BLaER1 (cell line): Measurements from ENCODE around the gene U2AF2.

Experiments
- H3K27ac ChIP-seq: shearing (Covaris generic); formaldehyde crosslinking; 2 replicates; pipeline ENCODE4 v1.8.1; 2022
- H3K27me3 ChIP-seq: shearing (Covaris generic); formaldehyde crosslinking; 2 replicates; pipeline ENCODE4 v1.8.1; 2022
- H3K36me3 ChIP-seq: shearing (Covaris generic); formaldehyde crosslinking; 2 replicates; pipeline ENCODE4 v1.8.1; 2022
- H3K4me1 ChIP-seq: shearing (Covaris generic); formaldehyde crosslinking; 2 replicates; pipeline ENCODE4 v1.8.1; 2022
- H3K4me2 ChIP-seq: shearing (Covaris generic); formaldehyde crosslinking; 2 replicates; pipeline ENCODE4 v1.8.1; 2022
- H3K4me3 ChIP-seq: shearing (Covaris generic); formaldehyde crosslinking; 2 replicates; pipeline ENCODE4 v1.8.1; 2022
- H3K9ac ChIP-seq: shearing (Covaris generic); formaldehyde crosslinking; 2 replicates; pipeline ENCODE4 v1.8.1; 2022
- H3K9me3 ChIP-seq: shearing (Covaris generic); formaldehyde crosslinking; 2 replicates; pipeline ENCODE4 v1.8.1; 2022
- H4K20me1 ChIP-seq: shearing (Covaris generic); formaldehyde crosslinking; 2 replicates; pipeline ENCODE4 v1.8.1; 2022
- Cebpa-rat ChIP-seq: shearing (Covaris generic); IDR thresholded peaks from 2 replicates; pipeline ENCODE4 v1.8.1; 2022

Gene U2AF2

GRCh38 chr19:55642153-55643002 lies 12.5 kb upstream of the U2AF2 start:
- Histone ChIP-seq H3K9ac (peak overlapping the region; percentile 94), H3K27ac (peak overlapping the region; percentile 92), H3K36me3 (peaks cover 30% of the 10 kb centered on the region), H3K27me3 (no peaks in the 10 kb centered on the region), H3K4me2 (peak overlapping the region; percentile 98), H4K20me1 (peaks cover 14% of the 10 kb centered on the region; the same call in 1 of the 2 replicates), H3K9me3 (no peaks in the 10 kb centered on the region), H3K4me1 (peaks cover 74% of the 10 kb centered on the region), H3K4me3 (peak overlapping the region; percentile 89)
- no peak for TF ChIP-seq Cebpa-rat

GRCh38 chr19:55643003-55643886 lies 11.6 kb upstream of the U2AF2 start, which contains the start of gene ZNF581:
Gene ZNF581, plus strand, starts transcription at chr19:55643649. Its CDS starts 923 bp downstream, at chr19:55644572.
- Histone ChIP-seq H3K9ac (peak within 1 kb of the TSS; percentile 94), H3K27me3 (no peaks in the 10 kb centered on the region), H3K4me3 (peak within 1 kb of the TSS; percentile 89), H3K4me2 (peak within 1 kb of the TSS; percentile 98), H3K27ac (peak within 1 kb of the TSS; percentile 92), H3K4me1 (peaks cover 71% of the 10 kb centered on the region), H3K9me3 (no peaks in the 10 kb centered on the region), H3K36me3 (peaks cover 27% of the 10 kb centered on the region), H4K20me1 (peaks cover 14% of the 10 kb centered on the region; the same call in 1 of the 2 replicates)
- no peak for TF ChIP-seq Cebpa-rat

DNA sequence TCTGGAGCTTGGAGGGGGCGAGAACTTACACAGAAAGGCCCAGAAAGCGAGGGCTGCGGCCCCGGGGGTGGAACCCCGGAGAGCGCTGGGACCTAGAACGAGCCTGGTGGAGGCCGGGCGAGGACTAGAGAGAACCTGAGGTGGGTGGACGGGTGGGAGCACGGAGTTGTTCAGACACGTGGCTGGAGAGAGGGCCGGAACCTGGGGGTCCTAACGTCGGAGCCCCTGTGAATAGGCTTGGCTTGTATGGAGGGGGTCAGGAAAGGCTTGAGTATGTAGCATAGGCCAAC lies 11.0 kb upstream of the U2AF2 start:
- peak overlapping the region; percentile 94 for H3K9ac ChIP-seq
- TF ChIP-seq Cebpa-rat = no peak
- H3K27me3 ChIP-seq = no peaks in the 10 kb centered on the region
- peak overlapping the region; percentile 98 for H3K4me2 ChIP-seq
- H3K4me1 ChIP-seq = peaks cover 68% of the 10 kb centered on the region
- H3K36me3 ChIP-seq = peaks cover 22% of the 10 kb centered on the region
- peak overlapping the region; percentile 89 for H3K4me3 ChIP-seq
- H4K20me1 ChIP-seq = peaks cover 14% of the 10 kb centered on the region; the same call in 1 of the 2 replicates
- H3K9me3 ChIP-seq = no peaks in the 10 kb centered on the region
- H3K27ac ChIP-seq = peak overlapping the region; percentile 92

- no peak for TF ChIP-seq Cebpa-rat
- Histone ChIP-seq H3K4me3 (peak overlapping the region; percentile 89), H3K36me3 (peaks cover 22% of the 10 kb centered on the region), H3K27me3 (no peaks in the 10 kb centered on the region), H3K9me3 (no peaks in the 10 kb centered on the region), H3K4me2 (peak overlapping the region; percentile 98), H3K27ac (peak overlapping the region; percentile 92), H3K4me1 (peaks cover 68% of the 10 kb centered on the region), H4K20me1 (peaks cover 14% of the 10 kb centered on the region; the same call in 1 of the 2 replicates), H3K9ac (peak overlapping the region; percentile 94)
Observed at GRCh38 chr19:55644191-55644833, 10.5 kb upstream of the U2AF2 start.

- TF ChIP-seq Cebpa-rat = no peak
- no peaks in the 10 kb centered on the region for H3K27me3 ChIP-seq
- peak overlapping the region; percentile 98 for H3K4me2 ChIP-seq
- peaks cover 68% of the 10 kb centered on the region for H3K4me1 ChIP-seq
- H4K20me1 ChIP-seq = peaks cover 14% of the 10 kb centered on the region; the same call in 1 of the 2 replicates
- no peaks in the 10 kb centered on the region for H3K9me3 ChIP-seq
- H3K4me3 ChIP-seq = peak overlapping the region; percentile 89
- H3K36me3 ChIP-seq = peaks cover 22% of the 10 kb centered on the region
- peak overlapping the region; percentile 92 for H3K27ac ChIP-seq
- H3K9ac ChIP-seq = peak overlapping the region; percentile 94
Observed at GRCh38 chr19:55644842-55645511, 9.9 kb upstream of the U2AF2 start.

DNA sequence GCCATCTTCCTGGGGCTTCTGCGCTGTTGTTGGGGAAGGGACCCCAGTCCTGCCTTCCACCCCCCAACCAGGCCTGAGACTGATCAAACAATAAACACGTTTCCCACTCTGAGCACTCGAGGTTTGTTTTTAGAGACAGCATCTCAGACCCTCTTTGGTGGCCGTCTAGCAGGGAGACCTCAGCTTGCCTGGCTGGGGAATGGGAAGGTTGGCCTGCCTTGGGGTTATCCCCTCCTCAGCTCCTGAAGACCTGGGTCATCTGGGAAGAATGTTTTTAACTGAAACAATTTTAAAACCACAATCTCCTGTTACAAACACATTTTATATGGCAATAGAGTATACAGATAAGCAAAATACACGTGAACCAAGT lies 9.3 kb upstream of the U2AF2 start:
- Histone ChIP-seq H4K20me1 (peaks cover 14% of the 10 kb centered on the region; the same call in 1 of the 2 replicates), H3K4me2 (peak overlapping the region; percentile 98), H3K27ac (no peak overlapping the region), H3K9me3 (no peaks in the 10 kb centered on the region), H3K4me3 (peak overlapping the region; percentile 89), H3K27me3 (no peaks in the 10 kb centered on the region), H3K9ac (peak overlapping the region; percentile 94), H3K4me1 (peaks cover 68% of the 10 kb centered on the region), H3K36me3 (peaks cover 28% of the 10 kb centered on the region)
- no peak for TF ChIP-seq Cebpa-rat

DNA sequence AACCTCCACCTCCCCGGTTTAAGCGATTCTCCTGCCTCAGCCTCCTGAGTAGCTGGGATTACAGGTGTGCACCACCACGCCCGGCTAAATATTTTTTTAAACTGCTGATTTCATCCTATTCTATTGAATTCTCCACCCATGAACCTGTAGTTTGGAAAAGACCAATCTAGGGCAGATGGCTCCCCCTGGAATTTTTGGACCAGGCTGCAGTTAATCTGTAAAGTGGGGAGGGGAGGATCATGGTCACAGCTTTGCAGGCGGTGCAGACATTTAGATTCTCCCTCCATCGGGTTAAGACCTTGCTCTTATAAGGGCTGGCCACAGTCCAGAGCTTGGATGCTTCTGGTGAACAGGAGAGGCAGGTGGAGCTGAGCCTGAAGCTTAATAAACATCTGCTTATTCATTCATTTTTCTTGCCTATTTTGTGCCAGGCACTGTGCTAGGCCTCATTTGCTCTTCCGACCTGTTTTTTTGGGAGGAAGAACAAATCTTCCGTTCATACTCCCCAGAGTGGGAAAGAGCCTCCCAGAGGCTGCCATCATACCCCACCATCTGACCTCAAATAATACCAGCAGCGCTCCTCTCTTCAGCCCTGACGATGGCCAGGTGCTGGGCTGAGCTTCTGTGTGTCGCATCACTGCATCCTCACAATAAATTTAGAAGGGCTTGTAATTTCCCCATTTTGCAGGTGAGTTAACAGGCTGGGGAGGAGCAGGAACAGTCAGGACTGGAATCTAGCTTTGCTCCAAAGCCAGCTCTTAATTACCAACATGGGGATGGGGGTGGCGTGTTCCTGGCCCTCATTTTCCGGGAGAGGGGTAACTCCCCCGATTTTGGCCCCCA lies 7.7 kb upstream of the U2AF2 start:
- Histone ChIP-seq H3K4me3 (peak overlapping the region; percentile 80), H3K4me2 (peak overlapping the region; percentile 97), H3K9me3 (no peaks in the 10 kb centered on the region), H3K4me1 (peaks cover 70% of the 10 kb centered on the region), H3K9ac (peak overlapping the region; percentile 97), H4K20me1 (peaks cover 14% of the 10 kb centered on the region; the same call in 1 of the 2 replicates), H3K27ac (peak overlapping the region; percentile 99), H3K36me3 (peaks cover 44% of the 10 kb centered on the region), H3K27me3 (no peaks in the 10 kb centered on the region)
- TF ChIP-seq Cebpa-rat = no peak
